HEK293T (cell line): Measurements from ENCODE around the gene LRRC58.

Experiments
- BHLHE40 ChIP-seq: fragments of 450-650 bp; IDR thresholded peaks from 2 replicates; pipeline ENCODE4 v1.6.1; 2016; ENCODE audit warnings: mild to moderate bottlenecking, moderate library complexity, borderline replicate concordance
- CTBP1 ChIP-seq: fragments of 450-650 bp; IDR thresholded peaks from 2 replicates; pipeline ENCODE4 v1.6.1; 2016; ENCODE audit warnings: borderline replicate concordance
- ELF4 ChIP-seq: fragments of 450-650 bp; IDR thresholded peaks from 2 replicates; pipeline ENCODE4 v1.6.1; 2017; ENCODE audit warnings: antibody characterized with exemption
- FOXM1 ChIP-seq: fragments of 450-650 bp; IDR thresholded peaks from 2 replicates; pipeline ENCODE4 v1.6.1; 2017; ENCODE audit warnings: mild to moderate bottlenecking, borderline replicate concordance
- L3MBTL2 ChIP-seq: fragments of 450-650 bp; conservative IDR thresholded peaks from 2 replicates; pipeline ENCODE4 v1.6.1; 2016; ENCODE audit warnings: mild to moderate bottlenecking
- NFRKB ChIP-seq: fragments of 450-650 bp; IDR thresholded peaks from 2 replicates; pipeline ENCODE4 v1.6.1; 2016; ENCODE audit warnings: mild to moderate bottlenecking, moderate library complexity
- SP1 ChIP-seq: fragments of 450-650 bp; IDR thresholded peaks from 2 replicates; pipeline ENCODE4 v1.6.1; 2017
- SUZ12 ChIP-seq: fragments of 450-650 bp; IDR thresholded peaks from 2 replicates; pipeline ENCODE4 v1.6.1; 2016; ENCODE audit warnings: mild to moderate bottlenecking
- TARDBP ChIP-seq: fragments of 450-650 bp; IDR thresholded peaks from 2 replicates; pipeline ENCODE4 v1.6.1; 2016
- ZNF384 ChIP-seq: fragments of 450-650 bp; IDR thresholded peaks from 2 replicates; pipeline ENCODE4 v1.6.1; 2016
- TF ChIP-seq, protein P1 (sequence below): fragments of 450-650 bp; IDR thresholded peaks from 2 replicates; pipeline ENCODE4 v1.6.1; 2016

- TF ChIP-seq NFRKB (no peak), SP1 (no peak), ZNF384 (no peak), ELF4 (no peak), FOXM1 (no peak), CTBP1 (no peak), L3MBTL2 (no peak), SUZ12 (no peak), TARDBP (no peak), BHLHE40 (no peak)
- TF ChIP-seq, protein P1, sequence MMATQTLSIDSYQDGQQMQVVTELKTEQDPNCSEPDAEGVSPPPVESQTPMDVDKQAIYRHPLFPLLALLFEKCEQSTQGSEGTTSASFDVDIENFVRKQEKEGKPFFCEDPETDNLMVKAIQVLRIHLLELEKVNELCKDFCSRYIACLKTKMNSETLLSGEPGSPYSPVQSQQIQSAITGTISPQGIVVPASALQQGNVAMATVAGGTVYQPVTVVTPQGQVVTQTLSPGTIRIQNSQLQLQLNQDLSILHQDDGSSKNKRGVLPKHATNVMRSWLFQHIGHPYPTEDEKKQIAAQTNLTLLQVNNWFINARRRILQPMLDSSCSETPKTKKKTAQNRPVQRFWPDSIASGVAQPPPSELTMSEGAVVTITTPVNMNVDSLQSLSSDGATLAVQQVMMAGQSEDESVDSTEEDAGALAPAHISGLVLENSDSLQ = no peak
Measured at GRCh38 chr3:120396469-120396868, 47.3 kb upstream of the LRRC58 start.
